HG03342 (cell line): ENCODE results near the gene CAMKMT.

Source experiments
- ATAC-seq: cut with Tn5 transposase; IDR thresholded peaks from one replicate; pipeline ENCODE4 v1.9.1; 2021; ENCODE audit warnings: mild to moderate bottlenecking, moderate library complexity; ENCODE audit not compliant: unreplicated experiment

The CAMKMT gene

DNA sequence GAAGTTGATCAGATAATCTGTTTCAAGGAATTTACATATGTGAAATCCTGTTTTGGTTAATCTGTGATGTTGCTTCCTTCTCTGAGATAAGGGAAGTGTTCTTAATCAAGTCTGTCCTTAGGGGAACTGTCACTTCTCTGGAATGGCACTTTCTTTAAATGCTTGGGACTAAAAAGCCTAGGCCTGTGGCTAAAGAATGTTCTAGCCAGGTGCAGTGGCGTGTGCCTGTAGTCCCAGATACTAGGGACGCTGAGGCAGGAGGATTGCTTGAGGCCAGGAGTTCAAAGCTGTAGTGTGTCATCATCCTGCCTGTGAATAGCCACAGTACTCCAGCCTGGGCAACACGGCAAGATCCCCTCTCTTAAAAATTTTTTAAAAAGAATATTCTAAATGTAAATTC is 362.2 kb downstream of the CAMKMT start:
- ATAC-seq: no peak

DNA sequence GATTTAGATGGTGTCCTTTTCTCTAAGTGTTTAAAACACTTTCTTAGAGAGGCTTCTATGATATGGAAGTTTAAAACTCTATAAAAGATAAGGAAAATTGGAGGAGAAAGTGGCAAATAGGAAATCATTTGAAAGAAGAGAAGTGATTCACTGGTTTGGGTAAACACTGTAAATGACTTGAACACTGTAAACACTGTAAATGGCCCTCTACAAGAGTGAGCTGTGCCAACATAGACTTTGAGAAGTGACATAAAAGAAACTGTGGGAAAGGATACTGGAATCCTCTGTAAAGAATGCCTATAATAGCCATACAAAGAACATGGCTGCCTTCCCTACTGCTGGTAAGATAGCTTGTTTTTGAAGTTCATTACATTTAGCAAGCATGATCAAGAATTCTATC is 368.8 kb downstream of the CAMKMT start:
- ATAC-seq: no peak

DNA sequence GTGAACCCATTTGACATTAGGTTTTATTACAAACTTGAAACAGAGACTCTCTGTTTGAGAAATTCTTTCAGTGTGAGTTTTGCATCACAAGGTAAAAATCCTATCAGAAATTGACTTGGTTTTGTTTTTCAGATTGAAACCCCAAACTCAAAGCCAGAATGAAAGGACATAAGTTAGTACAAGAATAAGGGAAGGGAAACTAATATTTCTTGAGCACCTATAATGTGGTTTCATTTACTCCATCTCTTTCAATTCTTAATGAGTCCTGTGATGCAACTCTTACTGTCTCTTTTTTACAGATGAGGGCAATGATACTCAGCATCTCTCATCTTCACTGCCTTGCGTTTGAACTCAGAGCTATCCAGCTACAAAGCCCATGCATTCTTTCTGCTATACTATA is 369.8 kb downstream of the CAMKMT start:
- ATAC-seq: peak; percentile 90

DNA sequence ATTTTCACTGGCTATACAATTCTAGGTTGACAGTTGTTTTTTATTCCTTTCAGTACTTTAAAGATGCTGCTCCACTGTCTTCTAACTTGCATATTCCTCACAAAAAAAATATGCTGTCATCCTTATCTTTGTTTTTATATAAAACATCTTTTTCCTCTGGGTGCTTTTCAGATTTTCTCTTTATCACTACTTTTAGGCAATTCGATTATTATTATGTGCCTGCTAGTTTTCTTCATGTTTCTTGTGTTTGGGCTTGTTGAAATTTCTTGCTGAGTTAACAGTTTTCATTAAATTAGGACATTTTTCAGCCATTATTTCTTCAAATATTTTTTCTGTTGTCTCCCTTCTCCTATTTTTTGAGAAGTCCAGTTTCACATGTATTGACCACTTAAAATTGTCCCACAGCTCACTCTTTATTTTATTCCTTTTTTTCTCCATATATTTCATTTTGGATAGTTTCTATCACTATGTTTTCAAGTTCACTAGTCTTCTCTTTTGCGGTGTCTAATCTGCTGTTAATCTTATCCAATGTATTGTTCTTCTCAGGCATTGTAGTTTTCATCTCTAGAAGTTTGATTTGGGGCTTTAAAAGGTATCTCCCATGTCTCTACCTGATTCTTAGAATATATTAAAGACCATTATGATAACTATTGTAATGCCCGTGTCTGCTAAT is 374.7 kb downstream of the CAMKMT start:
- no peak for ATAC-seq

DNA sequence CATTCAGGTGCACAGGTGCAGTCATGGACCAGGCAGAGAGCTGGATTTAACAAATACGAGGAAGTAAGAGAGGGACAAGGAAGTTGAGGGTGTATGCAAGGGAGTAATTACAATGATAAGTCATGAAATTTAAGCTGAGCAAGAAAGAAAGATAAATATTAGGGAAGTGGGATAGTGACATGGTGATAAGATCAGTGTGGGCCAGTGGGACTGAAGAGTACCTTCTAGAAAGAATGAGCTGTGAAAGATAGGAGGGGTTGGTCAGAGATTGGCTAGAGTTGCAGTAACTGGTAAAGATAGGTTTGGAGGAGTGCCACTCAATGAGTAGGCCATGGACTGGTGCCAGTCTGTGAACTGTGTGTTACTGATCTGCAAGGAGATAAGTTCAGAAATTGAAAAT is 378.9 kb downstream of the CAMKMT start:
- ATAC-seq: no peak

DNA sequence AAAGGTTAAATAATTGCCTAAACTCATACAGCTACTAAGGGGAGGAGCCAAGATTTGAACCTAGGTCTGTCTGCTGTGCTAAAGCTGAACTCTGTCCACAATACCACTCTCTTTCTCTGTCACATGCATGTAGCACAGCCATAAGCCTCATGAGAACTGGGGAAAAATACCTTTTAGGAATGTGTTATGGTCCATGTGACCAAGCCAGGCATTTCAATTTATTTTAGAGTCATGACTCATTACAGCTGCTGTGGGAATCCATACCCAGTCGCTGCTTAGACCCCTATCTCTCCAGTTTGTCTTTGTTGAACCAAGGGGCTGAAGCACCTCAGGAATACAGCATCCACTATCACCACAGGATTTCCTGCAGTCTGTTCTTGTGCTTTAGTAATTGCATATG is 379.8 kb downstream of the CAMKMT start:
- ATAC-seq: no peak

DNA sequence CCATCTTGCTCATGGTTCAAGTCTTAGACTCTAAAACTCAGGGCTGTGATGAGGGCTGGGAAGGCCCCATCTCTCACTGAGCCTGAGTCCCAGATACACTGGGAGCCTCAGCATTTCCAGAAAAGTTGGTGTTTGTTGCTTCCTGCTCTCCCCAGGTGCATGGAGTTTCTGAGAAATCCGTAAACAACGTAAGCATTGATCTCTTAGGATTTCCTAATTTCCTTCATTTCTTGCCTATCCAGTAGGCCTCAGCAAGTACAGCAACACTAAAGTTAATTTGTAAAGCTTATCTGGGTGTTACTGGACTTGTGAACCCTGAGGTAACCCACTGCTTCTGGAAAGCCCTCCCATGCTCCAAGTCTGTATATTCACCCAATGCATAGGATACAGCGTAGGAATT is 380.3 kb downstream of the CAMKMT start:
- ATAC-seq: no peak

DNA sequence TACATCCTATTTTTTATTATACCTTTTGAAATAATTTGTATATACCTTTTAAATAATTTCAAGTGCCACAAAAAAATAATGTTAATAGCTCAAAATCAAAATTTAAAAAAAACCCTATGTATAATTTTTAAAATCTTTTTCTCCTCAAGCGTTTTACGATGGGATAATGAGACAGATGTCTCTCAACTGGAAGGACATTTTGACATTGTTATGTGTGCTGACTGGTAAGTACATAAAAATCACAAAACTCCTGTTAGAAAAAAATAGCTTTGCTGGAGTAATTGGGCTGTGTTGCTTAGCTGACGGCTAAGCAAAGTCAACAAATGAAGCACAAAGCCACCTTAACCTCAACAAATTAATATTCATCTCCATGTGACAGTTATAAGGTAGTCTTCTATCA is 381.7 kb downstream of the CAMKMT start:
- no peak for ATAC-seq

DNA sequence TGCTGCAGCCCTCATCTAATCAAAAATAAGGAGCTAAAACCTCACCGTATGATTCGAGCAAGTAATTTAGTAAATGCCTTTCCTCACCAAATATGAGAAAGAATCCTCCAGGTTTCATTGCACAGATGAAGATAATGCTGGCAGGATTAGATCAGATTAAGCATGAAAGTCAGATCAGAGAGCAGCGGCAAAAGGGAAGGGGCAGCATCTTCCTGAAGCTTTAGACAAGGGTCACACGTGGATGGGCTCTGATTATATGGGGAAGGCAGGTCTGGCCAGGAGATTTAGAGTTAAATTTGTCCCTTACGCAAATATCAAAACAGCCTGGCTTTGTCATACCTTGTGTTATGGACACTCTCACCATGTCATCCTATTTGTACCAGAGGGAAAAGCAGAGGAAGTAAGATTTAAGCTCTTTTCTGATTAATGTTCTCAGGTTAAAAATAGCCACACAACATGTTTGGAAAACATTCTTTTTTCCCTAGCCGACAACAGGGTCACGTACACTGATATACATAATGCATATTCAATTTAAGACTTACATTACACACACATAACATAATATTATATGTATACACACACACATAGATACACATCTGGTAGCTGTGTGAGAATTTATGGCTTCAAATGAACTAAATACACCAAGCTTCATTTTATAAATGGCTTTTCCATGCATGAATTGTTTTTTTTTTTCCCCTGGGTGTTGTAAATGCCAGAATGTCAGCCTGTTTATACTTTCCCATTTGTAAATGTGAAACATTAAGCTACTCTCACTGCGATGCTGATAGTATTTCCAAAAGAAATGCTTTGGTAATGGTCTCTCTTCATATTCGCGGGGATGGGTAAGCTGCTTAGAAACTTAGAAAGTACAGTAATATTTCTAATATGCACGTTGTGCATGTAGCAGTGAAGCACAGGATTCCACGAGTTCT is 383.5 kb downstream of the CAMKMT start:
- no peak for ATAC-seq

DNA sequence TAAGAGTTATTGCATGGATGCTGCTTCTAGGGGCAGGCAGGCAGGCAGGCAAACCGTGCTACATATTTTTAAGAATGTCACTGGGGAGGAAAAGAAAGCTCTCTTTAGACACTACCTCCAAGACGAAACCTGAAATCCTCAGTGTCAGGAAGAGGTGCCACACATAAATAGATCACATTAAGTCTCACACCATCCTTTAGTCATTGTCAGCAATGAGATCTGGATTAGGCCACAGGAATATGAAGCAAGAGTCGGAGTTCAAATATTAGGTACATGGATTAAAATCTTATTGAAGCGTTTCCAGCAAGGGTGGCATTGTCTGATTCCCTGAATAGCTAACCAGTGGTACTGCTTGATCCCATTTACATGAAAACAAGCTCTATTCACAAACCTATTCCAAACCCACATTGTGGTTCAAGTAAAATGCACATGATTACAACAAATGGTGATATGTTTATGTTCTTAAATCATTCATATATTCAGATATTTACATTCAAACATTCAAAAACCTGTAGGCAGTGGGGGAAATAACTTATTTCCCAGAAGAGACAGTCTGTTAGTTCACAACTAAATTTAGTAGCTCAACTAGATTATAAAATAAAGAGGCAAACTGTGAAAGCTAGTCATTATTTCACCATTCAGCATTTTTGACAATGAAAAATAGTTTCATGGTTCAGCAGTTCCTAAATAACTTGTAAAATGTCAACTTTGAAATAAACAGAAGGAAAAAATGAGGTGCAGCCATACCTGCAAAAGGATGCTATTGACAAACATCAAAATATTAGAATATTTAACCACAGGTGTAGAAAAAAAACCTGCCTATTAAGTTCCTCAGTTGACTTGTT is 384.4 kb downstream of the CAMKMT start:
- no peak for ATAC-seq

DNA sequence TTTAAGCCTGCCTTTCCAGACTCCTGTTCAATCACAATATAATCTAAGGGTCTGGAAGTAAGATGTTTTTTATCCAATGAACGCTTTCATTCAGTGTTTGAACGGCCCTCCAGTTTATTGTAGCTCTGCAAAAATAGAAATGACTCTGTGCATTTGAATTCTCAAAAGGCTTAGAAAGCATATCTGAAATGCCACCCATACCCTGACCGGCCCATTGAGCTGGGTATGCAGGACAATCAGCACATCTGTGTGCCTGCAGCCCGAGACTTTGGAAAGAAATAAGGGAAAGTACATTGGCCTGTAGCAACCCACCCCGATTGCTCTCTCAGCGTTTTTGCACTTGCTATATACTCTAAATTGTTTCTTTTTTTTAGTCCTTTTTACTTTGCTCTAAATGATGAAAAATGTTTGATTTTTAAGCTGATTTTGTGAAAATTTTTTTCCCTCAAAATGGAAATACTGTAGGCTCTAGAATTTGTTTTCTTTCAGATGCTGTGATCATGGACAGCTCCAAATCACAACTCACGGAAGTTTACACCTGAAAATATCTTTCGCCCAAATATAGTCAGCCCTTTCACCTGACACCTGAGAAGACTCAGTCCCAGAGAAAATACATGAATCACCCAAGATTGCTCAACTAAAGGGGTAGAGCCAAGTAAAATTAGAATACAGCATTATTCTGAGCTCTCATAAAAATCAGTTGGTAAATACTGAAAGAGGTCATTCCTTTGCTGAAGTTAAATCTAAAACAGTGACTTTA is 385.3 kb downstream of the CAMKMT start:
- no peak for ATAC-seq

DNA sequence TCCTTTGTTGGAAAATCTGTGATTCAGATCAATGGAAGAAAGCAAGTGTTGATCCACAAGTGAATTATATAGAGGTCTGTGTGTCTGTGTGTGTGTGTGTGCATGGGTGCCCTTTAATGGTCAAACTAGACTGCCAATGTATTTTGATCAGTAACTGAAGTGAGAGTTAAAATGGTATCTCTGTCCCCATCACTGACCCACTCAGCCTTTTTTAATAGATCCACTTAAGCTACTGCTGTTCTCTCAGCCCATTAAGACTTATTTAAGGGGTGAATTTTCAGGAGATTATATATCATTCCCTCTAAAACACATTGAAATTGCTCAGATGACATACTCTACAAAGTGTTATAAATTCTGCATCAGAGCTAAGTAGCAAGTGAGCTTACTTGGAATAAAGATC is 386.0 kb downstream of the CAMKMT start:
- no peak for ATAC-seq

DNA sequence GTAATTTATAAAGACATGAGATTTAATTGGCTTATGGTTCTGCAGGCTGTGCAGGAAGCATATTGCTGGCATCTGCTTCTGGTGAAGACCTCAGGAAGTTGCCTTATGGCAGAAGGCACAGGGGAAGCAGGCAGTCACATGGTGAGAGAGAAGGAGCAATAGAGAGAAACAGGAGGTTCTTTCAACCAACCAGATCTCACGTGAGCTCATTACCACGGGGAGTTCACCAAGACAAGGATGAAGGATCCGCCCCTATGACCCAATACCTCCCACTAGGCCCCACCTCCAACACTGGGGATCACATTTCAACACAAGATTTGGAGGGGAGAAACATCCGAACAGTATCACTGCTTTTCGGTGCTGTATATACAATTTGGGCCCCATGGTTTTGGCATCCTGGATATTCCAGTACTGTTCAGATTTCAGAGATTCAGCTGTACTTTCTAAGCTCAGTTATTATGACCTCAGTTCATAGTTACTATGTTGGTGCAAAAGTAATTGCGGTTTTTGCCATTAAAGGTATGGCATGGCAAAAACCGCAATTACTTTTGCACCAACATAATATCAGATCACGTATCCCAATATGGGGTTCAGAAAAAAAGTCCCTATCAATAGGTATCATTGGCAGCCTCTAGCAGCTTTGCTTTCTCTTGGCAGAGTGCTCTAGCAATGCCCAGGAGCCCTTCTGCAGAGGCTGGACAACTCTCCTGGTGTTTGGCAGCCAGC is 390.2 kb downstream of the CAMKMT start:
- no peak for ATAC-seq

DNA sequence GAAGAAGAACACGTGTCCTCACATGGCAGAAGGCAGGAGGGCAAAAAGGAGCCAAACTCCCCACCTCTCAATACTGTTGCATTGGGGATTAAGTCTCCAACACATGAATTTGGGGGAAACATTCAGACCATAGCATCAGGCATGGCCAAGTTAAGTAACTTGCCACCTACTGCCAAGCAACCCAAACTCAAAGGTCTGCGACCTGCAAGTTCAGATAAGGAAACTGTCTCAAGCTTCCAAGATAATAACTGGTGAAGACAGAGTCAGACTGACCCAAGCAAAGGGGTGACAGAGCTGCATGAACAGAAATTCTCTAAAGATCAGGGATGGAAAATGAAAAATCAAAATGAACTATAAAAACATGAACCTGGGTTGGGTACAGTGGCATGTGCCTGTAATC is 391.0 kb downstream of the CAMKMT start:
- ATAC-seq: no peak

DNA sequence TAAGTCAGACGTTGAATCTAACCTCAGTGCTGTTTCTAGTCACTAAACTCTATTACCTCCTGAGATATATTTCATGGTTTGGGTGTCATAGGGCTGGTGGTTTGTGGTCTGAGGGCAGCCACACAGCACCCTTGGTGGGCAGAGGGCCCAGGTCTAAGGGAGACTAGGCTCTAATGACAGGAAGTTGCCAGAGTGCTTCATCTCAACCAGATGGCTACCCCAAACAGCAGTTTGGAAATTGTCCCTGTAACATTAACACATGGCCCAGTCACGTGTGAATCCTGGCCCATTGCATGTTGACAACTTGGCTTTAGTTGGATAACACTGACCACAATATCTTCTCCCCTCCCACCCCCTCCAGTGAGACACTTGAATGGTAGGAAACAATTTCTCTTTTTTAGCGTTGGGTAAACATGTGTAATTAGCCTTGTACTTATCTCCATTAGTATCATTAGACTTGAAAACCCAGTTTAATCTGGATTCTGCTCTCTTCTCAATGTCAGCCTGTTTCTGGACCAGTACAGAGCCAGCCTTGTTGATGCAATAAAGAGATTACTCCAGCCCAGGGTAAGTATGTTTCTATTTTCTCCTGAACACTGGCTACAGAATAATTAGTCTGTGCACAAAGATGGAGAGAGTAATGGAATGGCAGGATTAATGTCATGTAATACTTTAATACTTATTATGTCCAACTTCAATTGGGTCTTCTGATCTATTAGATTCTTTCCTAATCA is 392.0 kb downstream of the CAMKMT start:
- ATAC-seq: peak; percentile 59

DNA sequence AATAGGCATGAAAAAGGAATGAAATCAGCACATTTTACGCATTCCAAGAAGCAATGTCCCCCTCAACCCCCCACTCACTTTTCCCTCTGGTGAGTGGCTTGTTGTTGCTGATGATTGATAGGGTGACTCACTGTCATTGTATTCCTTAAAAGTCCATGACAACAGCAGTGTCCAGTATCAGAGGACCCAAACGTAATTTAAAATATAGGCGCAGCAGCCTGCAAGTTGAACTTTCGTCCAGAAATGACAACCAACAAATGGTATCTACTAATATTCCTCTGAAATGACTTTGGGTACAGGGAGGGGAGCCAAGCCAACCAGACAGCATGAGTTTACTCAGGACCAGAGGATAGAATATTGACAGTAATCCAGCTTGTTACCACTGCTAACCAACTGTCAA is 396.8 kb downstream of the CAMKMT start:
- ATAC-seq: no peak

DNA sequence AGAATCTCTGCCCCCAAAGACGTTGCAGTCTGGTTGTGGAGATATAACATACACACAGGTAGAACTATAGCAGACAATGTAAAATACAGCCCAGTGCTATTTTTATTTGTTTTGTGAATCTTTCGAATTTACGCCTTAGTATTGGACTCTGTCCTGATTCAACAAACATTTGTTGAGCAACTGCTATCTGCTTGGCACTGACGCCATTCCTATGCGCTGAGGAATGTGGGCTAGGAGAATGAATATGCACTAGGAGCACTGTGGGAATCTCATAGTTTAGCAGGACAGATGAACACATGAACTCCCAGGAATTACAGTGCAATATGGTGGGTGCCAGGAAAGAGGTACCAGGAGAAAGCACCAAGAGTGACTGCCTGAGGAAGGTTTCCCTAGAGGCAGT is 398.1 kb downstream of the CAMKMT start:
- ATAC-seq: no peak

DNA sequence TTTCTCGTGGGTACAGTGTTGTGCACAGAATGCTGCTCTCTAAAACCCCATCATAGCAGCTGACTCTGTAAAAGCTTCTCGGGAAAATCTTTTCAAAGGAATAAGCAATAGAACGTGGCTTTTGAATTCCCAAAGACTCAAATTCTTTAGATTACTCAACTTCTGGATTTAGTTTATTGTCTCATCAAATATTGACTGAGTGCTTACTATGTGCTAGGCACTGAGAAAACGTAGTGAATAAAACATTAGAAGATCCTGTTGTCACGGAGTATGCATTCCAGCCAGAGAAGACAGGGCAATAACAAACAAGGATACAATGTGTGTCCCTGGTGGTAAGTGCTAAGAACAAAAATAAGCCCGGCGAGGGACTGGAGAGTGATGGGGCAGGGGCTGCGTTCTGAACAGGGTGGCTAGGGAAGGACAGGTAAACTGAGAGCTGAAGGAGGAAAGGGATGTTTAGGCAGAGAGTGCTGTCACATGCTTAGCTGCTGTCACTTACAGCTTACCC is 401.6 kb downstream of the CAMKMT start:
- no peak for ATAC-seq

DNA sequence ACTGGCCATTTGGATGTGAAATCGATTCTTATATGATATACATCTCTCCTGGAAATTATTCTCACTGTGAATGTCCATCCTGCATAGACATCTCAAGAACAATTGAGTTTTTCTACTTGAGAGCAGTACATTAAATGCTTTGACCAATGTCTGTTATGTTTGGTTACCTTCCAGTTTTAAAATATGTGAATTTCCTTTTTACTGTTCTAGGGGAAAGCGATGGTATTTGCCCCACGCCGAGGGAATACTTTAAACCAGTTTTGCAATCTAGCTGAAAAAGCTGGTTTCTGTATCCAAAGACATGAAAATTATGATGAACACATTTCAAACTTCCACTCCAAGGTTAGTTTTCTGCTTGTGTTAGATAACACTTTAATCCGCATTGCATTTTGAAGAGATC is 404.5 kb downstream of the CAMKMT start:
- no peak for ATAC-seq
